SU-DHL-6 (cell line): ENCODE data around the gene FAM171A1.

Experiments used
- EZH2phosphoT487 ChIP-seq: fragments of 200-600 bp; sonication (generic), shearing (Covaris generic); conservative IDR thresholded peaks from 2 replicates; pipeline ENCODE4 v1.6.1; 2018; ENCODE audit warnings: mild to moderate bottlenecking, antibody characterized with exemption, low read length, moderate library complexity, mixed read lengths
- TF ChIP-seq, protein P1 (sequence below): fragments of 200-600 bp; sonication (generic); IDR thresholded peaks from one replicate; pipeline ENCODE4 v1.5.1; 2017; ENCODE audit warnings: antibody characterized with exemption, mild to moderate bottlenecking, low read length, moderate library complexity; ENCODE audit not compliant: insufficient read depth, poor library complexity, severe bottlenecking

DNA sequence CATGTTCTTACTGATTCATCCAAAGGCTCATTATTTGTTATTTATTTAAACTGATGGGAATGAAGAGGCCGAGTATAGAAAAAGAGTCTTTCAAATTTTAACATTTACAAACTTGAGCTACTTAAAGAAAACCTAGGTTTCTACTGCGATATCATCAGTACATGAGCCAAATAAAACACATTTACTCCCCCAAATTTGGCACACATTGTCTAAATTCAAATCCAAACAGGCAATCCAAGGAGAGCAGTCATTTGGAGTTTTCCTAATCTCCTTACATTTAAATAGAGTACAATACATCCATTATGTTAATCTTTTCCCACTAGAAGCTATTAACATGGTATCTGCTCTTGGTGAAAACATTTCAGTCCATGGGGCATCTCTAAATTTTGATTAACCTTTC, 204.8 kb downstream of the FAM171A1 start:
- TF ChIP-seq, protein P1, sequence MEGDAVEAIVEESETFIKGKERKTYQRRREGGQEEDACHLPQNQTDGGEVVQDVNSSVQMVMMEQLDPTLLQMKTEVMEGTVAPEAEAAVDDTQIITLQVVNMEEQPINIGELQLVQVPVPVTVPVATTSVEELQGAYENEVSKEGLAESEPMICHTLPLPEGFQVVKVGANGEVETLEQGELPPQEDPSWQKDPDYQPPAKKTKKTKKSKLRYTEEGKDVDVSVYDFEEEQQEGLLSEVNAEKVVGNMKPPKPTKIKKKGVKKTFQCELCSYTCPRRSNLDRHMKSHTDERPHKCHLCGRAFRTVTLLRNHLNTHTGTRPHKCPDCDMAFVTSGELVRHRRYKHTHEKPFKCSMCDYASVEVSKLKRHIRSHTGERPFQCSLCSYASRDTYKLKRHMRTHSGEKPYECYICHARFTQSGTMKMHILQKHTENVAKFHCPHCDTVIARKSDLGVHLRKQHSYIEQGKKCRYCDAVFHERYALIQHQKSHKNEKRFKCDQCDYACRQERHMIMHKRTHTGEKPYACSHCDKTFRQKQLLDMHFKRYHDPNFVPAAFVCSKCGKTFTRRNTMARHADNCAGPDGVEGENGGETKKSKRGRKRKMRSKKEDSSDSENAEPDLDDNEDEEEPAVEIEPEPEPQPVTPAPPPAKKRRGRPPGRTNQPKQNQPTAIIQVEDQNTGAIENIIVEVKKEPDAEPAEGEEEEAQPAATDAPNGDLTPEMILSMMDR, result no peak
- TF ChIP-seq EZH2phosphoT487, result no peak
